ENCODE measurements around the gene RNPS1.

The RNPS1 gene

DNA sequence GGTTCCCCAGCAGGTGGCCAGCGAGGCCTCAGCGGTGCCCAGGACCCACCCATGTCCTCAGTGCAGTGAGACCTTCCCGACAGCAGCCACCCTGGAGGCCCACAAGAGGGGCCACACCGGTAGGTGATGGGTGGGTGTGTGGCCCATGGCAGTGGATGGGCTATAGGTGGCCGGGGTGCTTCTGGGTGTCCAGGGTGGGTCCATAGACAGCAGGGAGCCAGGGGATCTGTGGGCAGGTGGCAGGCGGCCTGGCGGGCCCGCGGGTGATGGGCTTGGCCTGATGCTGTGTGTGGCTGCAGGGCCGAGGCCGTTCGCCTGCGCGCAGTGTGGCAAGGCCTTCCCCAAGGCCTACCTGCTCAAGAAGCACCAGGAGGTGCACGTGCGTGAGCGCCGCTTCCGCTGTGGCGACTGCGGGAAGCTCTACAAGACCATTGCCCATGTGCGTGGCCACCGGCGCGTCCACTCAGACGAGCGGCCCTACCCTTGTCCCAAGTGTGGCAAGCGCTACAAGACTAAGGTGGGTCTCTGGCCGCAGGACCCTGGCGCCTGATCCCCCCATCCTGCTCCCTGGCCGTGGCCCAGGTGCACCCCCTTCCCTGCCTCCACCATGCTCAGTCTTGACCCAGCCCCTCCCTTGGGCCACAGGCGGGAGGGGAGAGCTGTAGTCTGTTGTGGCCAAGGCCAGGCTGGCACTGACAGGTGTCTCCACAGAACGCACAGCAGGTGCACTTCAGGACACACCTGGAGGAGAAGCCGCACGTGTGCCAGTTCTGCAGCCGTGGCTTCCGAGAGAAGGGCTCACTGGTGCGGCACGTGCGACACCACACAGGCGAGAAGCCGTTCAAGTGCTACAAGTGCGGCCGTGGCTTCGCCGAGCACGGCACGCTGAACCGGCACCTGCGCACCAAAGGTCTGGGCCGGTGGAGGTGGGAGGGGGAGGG lies 33.8 kb downstream of the RNPS1 start:
- FAIRE-seq = no peak

DNA sequence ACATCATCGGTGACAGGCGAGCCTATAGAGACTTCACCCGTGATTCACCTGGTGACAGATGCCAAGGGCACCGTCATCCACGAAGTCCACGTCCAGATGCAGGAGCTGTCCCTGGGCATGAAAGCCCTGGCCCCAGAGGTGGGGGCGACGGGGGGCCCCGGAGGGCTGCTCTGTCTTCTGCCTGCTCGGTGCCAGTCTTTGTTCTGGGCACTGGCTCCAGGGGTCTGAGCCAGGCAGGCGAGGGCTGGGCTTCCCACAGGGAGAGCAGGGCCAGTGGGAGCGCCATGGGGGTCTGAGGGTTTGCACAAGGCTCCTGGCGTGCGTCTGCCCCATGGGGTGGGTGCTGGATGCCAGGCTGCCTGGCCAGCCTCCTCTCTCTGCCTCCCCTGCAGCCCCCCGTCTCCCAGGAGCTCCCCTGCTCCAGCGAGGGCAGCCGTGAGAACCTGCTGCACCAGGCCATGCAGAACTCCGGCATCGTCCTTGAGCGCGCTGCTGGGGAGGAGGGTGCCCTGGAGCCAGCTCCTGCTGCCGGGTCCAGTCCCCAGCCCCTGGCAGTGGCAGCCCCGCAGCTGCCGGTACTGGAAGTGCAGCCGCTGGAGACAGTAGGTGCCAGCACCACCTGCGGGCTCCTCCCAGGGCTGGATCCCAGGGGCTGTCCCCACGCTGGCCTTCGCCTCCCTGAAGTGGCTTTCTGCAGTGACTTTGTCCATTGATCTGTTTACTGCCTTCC lies 34.7 kb downstream of the RNPS1 start:
- no peak for FAIRE-seq

DNA sequence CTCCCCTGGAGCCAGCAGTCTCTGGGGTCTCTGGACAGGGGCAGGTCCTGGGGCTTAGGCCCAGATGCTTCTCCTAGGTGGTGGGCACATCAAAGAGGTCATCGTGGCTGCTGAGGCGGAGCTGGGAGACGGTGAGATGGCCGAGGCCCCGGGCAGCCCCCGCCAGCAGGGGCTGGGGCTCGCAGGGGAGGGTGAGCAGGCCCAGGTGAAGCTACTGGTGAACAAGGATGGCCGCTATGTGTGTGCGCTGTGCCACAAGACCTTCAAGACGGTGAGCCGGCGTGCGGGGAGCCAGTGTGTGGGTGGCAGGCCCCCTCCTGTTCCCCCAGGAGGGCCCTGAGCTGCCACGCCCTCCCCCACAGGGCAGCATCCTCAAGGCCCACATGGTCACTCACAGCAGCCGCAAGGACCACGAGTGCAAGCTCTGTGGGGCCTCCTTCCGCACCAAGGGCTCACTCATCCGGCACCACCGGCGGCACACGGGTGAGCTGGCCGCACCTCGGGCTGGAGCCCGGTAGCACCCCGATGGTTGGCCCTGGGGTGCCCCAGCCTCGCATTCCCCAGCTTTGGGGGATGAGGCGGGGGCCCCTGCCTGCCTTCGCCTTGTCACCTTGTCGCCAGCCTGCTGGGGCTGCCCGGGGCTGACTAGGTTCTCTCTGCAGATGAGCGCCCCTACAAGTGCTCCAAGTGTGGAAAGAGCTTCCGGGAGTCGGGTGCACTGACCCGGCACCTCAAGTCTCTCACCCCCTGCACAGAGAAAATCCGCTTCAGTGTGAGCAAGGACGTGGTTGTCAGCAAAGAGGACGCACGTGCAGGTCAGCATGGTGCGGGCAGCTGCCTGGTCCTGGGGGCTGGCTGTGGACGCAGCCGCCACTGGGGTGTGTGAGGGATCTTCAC lies 35.6 kb downstream of the RNPS1 start:
- FAIRE-seq = no peak

DNA sequence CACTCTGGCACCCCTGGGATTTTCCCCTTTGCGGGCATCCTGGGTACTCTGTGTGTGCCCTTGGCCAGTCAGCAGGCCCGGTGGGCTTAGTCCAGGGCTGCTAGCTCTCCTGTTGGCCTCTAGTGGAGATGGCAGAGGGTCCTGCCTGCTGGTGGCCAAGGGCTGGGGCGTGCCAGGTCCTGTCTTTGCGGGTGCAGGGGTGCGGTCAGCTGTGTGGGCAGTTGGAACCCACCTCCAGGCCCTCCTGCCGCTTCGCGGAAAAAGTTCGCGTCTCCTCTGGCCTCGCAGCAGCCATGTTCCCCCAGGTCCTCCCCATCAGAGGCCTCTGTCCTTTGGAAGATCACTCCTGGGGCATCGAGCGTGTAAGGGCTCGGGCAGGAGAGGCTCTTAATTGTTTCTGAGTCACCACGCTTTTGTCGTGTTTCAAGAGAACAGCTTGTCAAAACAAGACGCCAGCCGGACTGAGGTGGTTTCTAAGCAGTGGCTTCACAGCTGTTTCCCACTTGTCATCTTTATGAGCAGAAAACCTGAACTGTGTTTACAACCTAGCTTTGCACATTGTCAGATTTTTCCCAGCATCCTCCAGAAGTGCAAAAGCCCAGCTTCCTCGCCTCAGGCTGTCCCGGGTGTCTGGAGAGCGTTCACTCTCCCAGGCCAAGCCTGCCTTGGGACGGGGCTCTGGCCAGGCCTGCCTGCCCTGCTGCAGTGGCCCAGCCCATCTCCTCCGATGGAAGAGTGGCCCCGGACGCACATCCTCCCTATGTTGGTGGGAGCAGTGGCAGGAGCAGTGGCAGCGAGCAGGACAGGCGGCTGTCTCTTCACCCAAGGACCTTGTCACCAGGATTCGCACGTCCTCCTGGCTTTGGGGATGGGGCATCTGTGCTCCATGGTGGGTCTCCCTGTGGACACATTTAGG lies 36.7 kb downstream of the RNPS1 start:
- FAIRE-seq = no peak

DNA sequence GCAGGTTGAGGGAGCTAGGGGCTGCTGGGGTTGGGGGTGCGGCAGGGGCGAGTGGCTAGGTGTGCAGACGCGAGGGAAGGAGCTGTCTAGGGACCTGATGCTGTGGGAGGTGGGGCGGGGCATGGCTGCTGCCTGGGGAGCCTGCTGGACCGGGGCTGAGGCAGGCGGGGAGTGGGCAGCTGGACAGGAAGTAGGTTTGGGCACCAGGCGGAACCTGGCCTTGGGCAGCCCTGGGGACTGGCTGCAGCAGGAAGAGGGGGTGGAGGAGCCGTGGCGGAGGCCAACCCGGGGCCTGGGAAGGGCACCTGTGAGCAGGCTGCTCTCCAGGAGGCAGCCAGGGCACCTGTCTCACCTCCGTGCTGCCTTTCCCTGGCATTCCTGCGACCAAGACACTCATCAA lies 37.5 kb downstream of the RNPS1 start:
- FAIRE-seq = no peak

DNA sequence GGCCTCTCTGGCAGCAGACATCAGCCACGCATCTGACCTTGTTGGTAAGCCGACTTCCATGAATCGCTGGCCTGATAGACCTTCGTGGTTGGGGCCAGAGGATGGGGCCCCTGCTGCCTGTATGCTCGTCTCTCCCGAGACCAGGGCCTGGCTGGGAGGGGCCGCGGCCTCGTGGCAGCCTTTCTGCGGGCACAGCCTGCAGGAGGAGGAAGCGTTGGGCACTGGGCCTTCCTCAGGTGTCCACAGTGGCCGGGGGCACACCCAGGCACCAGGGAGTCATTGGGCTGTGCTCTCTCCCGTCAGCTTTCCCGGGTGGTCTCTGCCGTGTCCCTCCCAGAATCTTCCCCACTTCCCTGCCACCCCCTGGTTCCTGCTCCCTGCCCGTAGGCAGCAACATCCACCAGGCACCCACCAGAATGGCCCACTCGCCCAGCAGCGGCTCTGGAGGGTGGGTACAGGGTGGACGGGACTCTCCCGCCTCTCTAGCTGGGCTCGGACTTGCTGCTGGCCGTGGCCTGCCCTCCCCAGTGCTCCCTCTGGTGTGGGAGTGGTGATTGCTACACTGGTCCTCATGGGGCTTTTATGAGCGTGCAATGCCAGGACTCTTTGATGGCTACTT lies 38.2 kb downstream of the RNPS1 start:
- FAIRE-seq = no peak

DNA sequence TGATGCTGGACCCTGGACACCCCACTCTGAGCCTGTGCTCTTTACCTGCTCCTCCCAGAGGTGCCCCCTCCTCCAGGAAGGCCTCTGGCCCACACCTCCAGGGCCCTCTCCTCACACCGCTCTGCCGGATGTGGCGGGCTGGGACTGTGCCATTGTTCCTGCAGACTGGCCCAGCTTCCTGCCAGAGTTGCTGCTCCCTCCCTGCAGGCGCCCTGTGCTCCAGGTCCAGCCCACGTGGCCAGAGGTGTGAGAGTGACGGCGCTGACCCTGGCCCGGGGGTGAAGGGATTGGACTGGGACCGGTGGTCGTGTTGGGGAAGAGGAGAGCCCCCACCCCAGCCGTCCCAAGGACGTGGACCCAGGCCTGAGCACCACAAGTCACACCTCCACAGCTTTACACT lies 38.8 kb downstream of the RNPS1 start:
- FAIRE-seq = no peak

DNA sequence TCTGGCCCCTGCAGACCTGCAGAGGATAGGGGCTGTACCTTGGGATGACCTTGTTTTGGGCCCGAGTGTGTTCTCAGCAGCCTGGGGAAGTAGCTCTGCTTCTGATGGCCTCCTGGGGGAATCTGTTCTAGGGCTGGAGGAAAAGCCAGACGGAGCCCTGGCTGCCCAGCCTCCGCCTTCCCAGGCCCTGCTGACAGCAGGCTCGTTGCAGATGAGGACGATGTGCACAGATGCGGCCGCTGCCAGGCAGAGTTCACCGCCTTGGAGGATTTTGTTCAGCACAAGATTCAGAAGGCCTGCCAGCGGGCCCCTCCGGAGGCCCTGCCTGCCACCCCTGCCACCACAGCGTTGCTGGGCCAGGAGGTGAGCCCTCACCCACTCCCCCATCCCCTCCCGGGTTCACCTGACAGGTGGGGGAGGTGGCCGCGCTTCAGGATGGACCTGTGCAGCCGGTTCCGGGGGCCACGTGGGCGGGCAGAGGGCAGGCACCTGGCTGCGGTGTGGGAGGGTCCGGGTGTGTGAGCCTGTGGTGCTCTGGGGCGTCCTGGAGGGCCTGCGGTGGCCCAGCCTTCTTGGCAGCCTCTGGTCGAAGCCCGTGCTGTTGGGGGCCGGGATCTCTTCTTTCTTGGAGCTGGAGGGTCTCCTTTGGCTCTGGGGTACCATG lies 39.6 kb downstream of the RNPS1 start:
- FAIRE-seq = no peak

DNA sequence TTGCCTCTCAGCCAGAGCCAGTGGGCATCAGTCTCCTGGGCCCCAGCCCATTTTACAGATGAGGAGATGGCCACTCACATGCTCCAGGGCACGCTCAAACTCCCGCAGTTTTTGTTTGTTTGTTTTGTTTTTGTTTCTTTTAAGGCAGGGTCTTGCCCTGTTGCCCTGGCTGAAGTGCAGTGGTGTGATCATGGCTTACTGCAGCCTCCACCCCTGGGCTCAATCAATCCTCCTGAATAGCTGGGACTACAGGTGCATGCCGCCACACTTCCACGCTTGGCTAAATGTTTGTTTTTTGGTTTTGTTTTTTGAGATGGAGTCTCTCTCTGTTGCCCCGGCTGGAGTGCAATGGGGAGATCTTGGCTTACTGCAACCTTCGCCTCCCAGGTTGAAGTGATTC lies 41.0 kb downstream of the RNPS1 start:
- FAIRE-seq = no peak

DNA sequence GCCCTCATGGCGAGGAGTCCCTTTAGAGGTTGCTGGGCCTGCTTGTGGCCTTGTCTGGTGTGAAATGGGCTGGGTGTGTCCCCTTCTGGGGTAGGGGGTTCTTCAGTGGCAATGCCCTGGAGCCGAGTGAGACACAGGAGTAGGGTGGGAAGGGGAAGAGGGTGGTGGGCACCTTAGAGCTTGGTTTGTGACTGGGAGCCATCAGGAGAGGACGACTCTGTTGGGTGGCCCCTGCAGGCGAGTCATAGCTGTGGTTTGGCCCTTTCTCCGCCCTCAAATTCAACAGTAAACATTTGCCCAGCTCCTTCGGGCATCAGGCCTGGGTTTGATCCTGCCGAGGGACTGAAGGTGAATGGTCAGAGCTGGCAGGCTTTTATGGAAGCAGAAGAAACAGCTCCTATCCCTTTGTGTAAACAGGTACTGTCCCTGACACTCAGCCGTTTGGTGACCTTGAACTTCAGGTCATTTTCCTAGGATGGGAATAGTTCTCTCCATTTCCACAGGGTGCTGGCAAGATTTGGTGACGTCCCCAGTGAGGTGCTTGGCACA lies 41.6 kb downstream of the RNPS1 start:
- FAIRE-seq = no peak

DNA sequence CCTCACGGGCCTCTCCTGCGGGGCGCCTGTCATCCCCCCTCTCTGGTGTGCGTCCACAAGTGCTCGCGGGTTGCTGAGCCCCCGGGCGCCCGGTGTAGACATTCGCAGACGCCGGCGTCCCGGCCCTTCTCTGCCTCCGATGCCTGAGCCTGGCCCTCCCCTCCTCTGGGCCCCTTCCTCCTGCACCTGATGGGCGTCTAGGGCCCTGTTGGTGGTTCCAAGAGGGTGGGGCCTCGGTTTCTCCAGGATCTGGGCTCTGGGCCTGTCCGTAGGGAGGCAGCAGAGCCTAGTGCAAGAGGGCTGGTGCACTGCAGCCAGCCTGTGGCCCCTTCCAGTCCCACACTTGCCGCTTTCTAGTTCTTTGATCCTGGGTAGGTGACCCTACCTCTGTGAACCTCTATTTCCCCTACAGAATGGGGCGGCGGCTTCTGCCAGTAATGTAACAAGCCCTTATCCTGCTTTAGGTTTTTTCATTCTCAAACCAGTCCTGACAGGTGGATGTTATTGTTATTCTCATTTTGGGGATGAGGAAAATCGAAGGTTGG lies 43.9 kb downstream of the RNPS1 start:
- no peak for FAIRE-seq

DNA sequence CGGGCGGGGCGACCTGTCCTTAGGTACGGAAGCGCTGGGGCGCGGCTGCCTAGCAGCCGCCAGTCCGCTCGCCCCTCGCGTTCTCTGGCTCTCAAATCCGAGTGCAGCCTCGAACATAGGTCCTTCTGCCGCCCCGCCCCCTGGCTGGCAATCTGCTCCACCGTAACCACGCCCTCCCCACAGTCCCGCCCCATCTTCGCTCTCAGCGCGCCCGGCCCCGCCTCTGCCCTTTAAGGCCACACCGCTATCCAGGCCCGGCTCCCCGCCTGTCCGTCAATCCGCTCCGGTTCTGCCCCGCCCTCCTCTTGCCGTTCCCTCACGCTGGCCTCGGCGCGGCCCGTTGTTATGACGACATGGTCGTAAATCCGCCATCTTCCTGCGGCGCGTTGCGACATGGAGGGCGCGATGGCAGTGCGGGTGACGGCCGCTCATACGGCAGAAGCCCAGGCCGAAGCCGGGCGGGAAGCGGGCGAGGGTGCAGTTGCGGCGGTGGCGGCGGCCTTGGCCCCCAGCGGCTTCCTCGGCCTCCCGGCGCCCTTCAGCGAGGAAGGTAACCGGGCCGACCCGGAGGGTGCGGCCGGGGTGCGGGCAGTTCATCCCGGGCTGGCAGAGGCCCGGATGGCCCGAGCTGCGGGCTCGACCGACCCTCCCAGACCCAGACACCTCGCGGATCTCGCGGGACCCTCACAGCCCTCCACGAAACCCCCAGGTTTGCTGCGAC lies 44.5 kb downstream of the RNPS1 start, which contains the start of gene E4F1:
Gene E4F1, plus strand, starts transcription at position 371 of the 721 bp plus-strand sequence. Its CDS starts 23 bp downstream, at position 394.
- peak; percentile 96 for FAIRE-seq

DNA sequence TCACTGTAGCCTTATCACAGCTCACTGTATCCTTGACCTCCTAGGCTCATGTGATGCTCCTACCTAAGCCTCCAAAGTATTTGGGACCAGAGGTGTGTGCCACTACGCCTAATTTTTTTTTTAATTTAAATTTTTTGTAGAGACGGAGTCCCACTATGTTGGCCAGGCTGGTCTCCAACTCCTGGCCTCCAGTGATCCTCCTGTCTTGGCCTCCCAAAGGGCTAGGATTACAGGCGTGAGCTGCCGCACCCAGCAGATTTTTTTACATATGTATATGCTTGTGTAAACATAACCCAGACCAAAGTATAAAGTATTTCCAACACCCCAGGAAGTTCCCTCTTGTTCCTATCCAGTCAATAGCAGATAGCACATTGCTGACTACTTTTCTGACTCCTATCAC lies 51.6 kb downstream of the RNPS1 start:
- no peak for FAIRE-seq

DNA sequence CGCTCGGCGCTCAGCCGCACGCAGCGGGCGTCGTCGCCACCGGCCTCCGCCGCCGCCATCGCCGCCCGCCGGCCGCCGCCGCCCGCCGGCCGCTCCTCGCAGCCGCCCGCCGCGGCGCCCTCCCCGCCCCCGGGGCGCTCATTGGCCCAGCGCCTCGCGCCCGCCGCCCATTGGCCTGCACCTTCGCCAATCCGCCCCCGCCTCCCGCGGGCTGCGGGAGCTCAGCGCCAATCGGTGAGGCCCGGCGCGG lies 53.3 kb downstream of the RNPS1 start, which contains the start of gene PGP:
Gene PGP, minus strand, starts transcription at position 122 of the 250 bp plus-strand sequence. Its CDS starts 63 bp downstream, at position 59.
- FAIRE-seq = no peak

DNA sequence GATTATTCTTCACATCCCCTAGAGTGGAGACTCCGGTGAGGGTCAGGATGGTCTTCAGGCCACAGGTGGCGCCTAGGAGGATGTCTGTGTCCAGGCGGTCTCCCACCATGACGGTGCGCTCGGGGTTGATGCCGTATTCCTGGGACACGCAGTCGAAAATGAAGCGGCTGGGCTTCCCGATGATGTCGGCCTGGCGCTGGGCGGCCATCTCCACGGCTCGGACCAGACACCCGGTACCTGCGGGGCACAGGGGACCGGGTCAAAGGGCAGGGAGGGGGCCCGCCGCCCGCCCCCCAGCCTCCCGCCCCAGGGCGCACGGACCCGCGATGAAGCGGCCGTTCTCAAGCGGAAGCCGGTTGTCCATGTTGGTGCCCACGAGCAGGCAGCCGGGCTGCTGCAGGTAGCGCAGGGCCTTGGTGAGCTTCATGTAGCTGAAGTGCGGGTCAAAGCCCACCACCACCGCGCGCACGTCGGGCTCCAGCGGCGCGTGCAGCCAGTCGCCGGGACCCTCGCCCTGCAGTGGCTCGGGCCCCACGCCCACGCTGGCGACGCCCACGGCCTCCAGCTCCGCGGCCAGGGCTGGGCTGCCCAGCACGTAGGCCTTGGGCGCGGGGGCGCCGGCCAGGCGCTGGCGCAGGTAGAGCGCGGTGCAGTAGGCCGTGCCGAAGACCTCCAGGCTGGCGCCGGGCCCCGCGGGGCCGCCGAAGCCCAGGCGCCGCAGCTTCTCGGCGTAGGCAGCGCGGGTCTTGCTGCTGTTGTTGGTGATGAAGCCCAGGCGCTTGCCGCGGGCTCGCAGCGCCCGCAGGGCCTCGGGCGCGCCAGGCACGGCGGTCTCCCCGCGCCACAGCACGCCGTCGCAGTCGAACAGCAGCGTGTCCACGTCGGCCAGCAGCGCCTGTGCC lies 53.9 kb downstream of the RNPS1 start:
- FAIRE-seq = no peak

DNA sequence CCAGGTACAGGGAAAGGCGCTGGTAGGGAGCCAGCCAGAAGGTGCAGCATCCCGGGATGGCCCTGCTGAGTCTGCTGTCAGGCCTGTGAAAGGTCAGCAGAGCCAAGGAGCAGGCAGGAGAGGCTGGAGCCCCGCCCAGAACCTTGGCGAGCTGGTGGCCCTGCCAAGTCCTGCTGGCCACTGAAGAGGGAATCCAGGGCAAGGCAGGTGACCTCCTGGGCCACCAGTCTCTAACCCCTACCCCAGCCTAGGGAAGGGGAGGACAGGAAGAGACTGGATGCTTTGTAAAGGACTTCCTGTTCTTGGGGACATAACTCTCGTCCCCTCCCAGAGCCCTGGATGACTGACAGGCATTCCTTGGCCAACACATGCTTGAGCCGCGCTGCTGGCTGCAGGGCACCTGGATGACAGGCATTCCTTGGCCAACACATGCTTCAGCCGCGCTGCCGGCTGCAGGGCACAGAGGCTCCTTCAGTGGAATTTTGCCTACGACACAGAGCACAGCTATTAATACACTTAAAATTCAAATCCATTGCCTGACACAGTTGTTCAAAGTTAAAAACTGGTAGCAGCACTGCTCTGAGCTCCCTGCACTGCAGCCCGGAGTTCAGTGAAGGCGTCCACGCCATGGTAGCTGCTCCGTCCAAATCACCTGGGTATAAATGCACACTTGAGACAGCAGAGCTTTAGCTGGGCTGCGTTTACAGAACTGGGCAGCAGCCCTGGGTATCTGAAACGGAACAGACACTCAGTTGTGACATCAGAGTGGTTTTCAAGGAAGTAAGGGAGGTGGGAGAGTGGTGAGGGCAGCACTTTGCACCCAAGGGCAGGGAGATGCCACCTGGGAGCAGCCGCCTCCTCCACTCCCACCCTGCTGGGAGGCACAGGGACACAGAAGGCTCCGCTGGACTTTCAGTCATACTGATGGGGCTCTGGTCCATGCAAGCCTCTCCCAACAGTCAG lies 55.3 kb downstream of the RNPS1 start:
- FAIRE-seq = peak; percentile 72

DNA sequence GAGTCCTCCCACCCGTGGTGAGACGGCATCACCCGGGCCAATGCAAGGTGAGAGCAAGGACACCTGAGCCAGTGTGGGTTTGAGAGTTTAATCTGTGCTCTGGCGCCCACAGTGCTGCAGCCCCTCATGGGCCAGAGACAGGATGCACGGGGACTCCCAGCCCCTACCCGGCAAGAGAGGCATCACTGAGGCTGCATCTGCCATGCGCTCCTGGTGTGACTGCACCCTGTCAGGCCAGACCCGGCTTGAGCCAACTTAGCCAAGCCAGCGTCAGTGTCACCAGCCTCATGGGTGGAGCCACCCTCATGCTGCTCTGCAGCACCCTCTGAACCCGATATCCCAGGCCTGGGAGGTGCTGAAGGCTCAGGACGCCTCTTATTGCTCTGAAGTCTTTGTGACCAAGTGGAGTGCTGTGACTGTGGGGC lies 56.0 kb downstream of the RNPS1 start:
- no peak for FAIRE-seq

Measured in G401.6 (cell line).